Activated gamma-delta T cell (primary cell): ENCODE results near the gene SH3PXD2A.

Experiments
- DNase-seq: peaks from one replicate; lab custom pipeline; 2025; lab: John Stamatoyannopoulos, UW

SH3PXD2A gene

GRCh38 chr10:103544657-103545310 lies 310.6 kb downstream of the SH3PXD2A start:
- DNase-seq, result no peak
